Measurements from ENCODE around the gene PLCL2.

Gene PLCL2

GRCh38 chr3:16896820-16897219 lies 12.1 kb downstream of the PLCL2 start:
- Histone ChIP-seq H2AK5ac (ENCODE audit: low read length) (no peak overlapping the region), H3K79me2 (ENCODE audit: control insufficient read depth, insufficient read depth, low read length, poor library complexity) (no peaks in the 10 kb centered on the region)
- WGBS (ENCODE audit: extremely low coverage, insufficient coverage, insufficient read length) = no CpG with 5 or more reads among the region's 5 CpGs

GRCh38 chr3:16897254-16897926 lies 12.6 kb downstream of the PLCL2 start:
- H3K9me3 ChIP-seq (ENCODE audit: insufficient read depth, low read depth, low read length) = no peaks in the 10 kb centered on the region
- H3K4me1 ChIP-seq (ENCODE audit: control insufficient read depth in 1 of 2, insufficient read depth in 2 of 2, low read length in 2 of 2) = no peaks in the 10 kb centered on the region
- no peaks in the 10 kb centered on the region for H3K36me3 ChIP-seq (ENCODE audit: control insufficient read depth in 1 of 2, insufficient read depth in 2 of 2, low read length in 2 of 2)
- no peaks in the 10 kb centered on the region for H3K79me2 ChIP-seq (ENCODE audit: control insufficient read depth, insufficient read depth, low read length, poor library complexity)
- H2AK5ac ChIP-seq (ENCODE audit: low read length) = no peak overlapping the region
- H4K91ac ChIP-seq (ENCODE audit: low read depth, low read length) = no peak overlapping the region
- H3K79me1 ChIP-seq (ENCODE audit: low read length) = no peaks in the 10 kb centered on the region
- H2AFZ ChIP-seq (ENCODE audit: insufficient read depth, low read length, poor library complexity) = no peak overlapping the region
- H4K12ac ChIP-seq (ENCODE audit: low read depth, low read length) = no peak overlapping the region
- H2BK120ac ChIP-seq (ENCODE audit: insufficient read depth, low read length, poor library complexity) = no peak overlapping the region
- H4K8ac ChIP-seq (ENCODE audit: low read depth, low read length) = no peak overlapping the region
- no peak overlapping the region for H3K14ac ChIP-seq (ENCODE audit: low read length)
- H3K27ac ChIP-seq (ENCODE audit: low read depth, low read length) = no peak overlapping the region
- no peak overlapping the region for H3K4ac ChIP-seq (ENCODE audit: low read depth, low read length)
- no peak overlapping the region for H3K4me3 ChIP-seq (ENCODE audit: low read depth, low read length)
- no peak overlapping the region for H2BK12ac ChIP-seq (ENCODE audit: low read length)
- no peak overlapping the region for H3K4me2 ChIP-seq (ENCODE audit: low read length)
- no peak overlapping the region for H3K9ac ChIP-seq (ENCODE audit: low read length)
- H2BK5ac ChIP-seq (ENCODE audit: low read depth, low read length, poor library complexity) = no peak overlapping the region
- peak; percentile 48 to 63 for DNase-seq
- no peaks in the 10 kb centered on the region for H3K27me3 ChIP-seq (ENCODE audit: insufficient read depth, low read length)
- H3K23ac ChIP-seq (ENCODE audit: low read length) = no peak overlapping the region
- H3K18ac ChIP-seq (ENCODE audit: low read length) = no peak overlapping the region
- WGBS (ENCODE audit: extremely low coverage, insufficient coverage, insufficient read length) = no CpG with 5 or more reads among the region's 11 CpGs

More at GRCh38 chr3:16896820-16897219, 12.1 kb downstream of the PLCL2 start:
- Histone ChIP-seq H3K9me3 (ENCODE audit: insufficient read depth, low read depth, low read length) (no peaks in the 10 kb centered on the region), H3K4me1 (ENCODE audit: control insufficient read depth in 1 of 2, insufficient read depth in 2 of 2, low read length in 2 of 2) (no peaks in the 10 kb centered on the region), H3K27ac (ENCODE audit: low read depth, low read length) (no peak overlapping the region), H3K4ac (ENCODE audit: low read depth, low read length) (no peak overlapping the region), H4K12ac (ENCODE audit: low read depth, low read length) (no peak overlapping the region), H4K8ac (ENCODE audit: low read depth, low read length) (no peak overlapping the region), H2BK5ac (ENCODE audit: low read depth, low read length, poor library complexity) (no peak overlapping the region), H3K27me3 (ENCODE audit: insufficient read depth, low read length) (no peaks in the 10 kb centered on the region), H3K18ac (ENCODE audit: low read length) (no peak overlapping the region), H2BK12ac (ENCODE audit: low read length) (no peak overlapping the region), H2BK120ac (ENCODE audit: insufficient read depth, low read length, poor library complexity) (no peak overlapping the region), H3K79me1 (ENCODE audit: low read length) (no peaks in the 10 kb centered on the region), H3K9ac (ENCODE audit: low read length) (no peak overlapping the region), H3K14ac (ENCODE audit: low read length) (no peak overlapping the region), H3K36me3 (ENCODE audit: control insufficient read depth in 1 of 2, insufficient read depth in 2 of 2, low read length in 2 of 2) (no peaks in the 10 kb centered on the region), H3K4me2 (ENCODE audit: low read length) (no peak overlapping the region), H3K23ac (ENCODE audit: low read length) (no peak overlapping the region), H4K91ac (ENCODE audit: low read depth, low read length) (no peak overlapping the region), H3K4me3 (ENCODE audit: low read depth, low read length) (no peak overlapping the region), H2AFZ (ENCODE audit: insufficient read depth, low read length, poor library complexity) (no peak overlapping the region)
- no peak for DNase-seq

GRCh38 chr3:16898595-16899395 lies 14.0 kb downstream of the PLCL2 start:
- no peak overlapping the region for H2BK120ac ChIP-seq (ENCODE audit: insufficient read depth, low read length, poor library complexity)
- no peaks in the 10 kb centered on the region for H3K79me2 ChIP-seq (ENCODE audit: control insufficient read depth, insufficient read depth, low read length, poor library complexity)
- no peak overlapping the region for H2AFZ ChIP-seq (ENCODE audit: insufficient read depth, low read length, poor library complexity)

GRCh38 chr3:16899919-16900318 lies 15.2 kb downstream of the PLCL2 start:
- H3K36me3 ChIP-seq (ENCODE audit: control insufficient read depth in 1 of 2, insufficient read depth in 2 of 2, low read length in 2 of 2) = no peaks in the 10 kb centered on the region
- no peak overlapping the region for H2BK5ac ChIP-seq (ENCODE audit: low read depth, low read length, poor library complexity)
- H4K8ac ChIP-seq (ENCODE audit: low read depth, low read length) = no peak overlapping the region
- H4K12ac ChIP-seq (ENCODE audit: low read depth, low read length) = no peak overlapping the region
- no CpG with 5 or more reads among the region's 1 CpG for WGBS (ENCODE audit: extremely low coverage, insufficient coverage, insufficient read length)
- no peak overlapping the region for H3K23ac ChIP-seq (ENCODE audit: low read length)
- H3K9me3 ChIP-seq (ENCODE audit: insufficient read depth, low read depth, low read length) = no peaks in the 10 kb centered on the region
- no peak overlapping the region for H2BK12ac ChIP-seq (ENCODE audit: low read length)
- no peaks in the 10 kb centered on the region for H3K79me2 ChIP-seq (ENCODE audit: control insufficient read depth, insufficient read depth, low read length, poor library complexity)
- H3K4ac ChIP-seq (ENCODE audit: low read depth, low read length) = no peak overlapping the region
- no peaks in the 10 kb centered on the region for H3K27me3 ChIP-seq (ENCODE audit: insufficient read depth, low read length)
- H3K18ac ChIP-seq (ENCODE audit: low read length) = no peak overlapping the region
- H2AK5ac ChIP-seq (ENCODE audit: low read length) = no peak overlapping the region
- no peak overlapping the region for H3K9ac ChIP-seq (ENCODE audit: low read length)
- no peak overlapping the region for H2BK120ac ChIP-seq (ENCODE audit: insufficient read depth, low read length, poor library complexity)
- no peaks in the 10 kb centered on the region for H3K79me1 ChIP-seq (ENCODE audit: low read length)
- no peak overlapping the region for H3K4me3 ChIP-seq (ENCODE audit: low read depth, low read length)
- no peak overlapping the region for H4K91ac ChIP-seq (ENCODE audit: low read depth, low read length)
- H3K14ac ChIP-seq (ENCODE audit: low read length) = no peak overlapping the region
- DNase-seq = peak in 1 of 2 donors; percentile 67
- no peak overlapping the region for H3K27ac ChIP-seq (ENCODE audit: low read depth, low read length)
- H3K4me1 ChIP-seq (ENCODE audit: control insufficient read depth in 1 of 2, insufficient read depth in 2 of 2, low read length in 2 of 2) = no peaks in the 10 kb centered on the region
- H2AFZ ChIP-seq (ENCODE audit: insufficient read depth, low read length, poor library complexity) = no peak overlapping the region
- no peak overlapping the region for H3K4me2 ChIP-seq (ENCODE audit: low read length)

More at GRCh38 chr3:16898595-16899395, 14.0 kb downstream of the PLCL2 start:
- H2AK5ac ChIP-seq (ENCODE audit: low read length) = no peak overlapping the region
- H3K9ac ChIP-seq (ENCODE audit: low read length) = no peak overlapping the region
- H3K23ac ChIP-seq (ENCODE audit: low read length) = no peak overlapping the region
- no peaks in the 10 kb centered on the region for H3K36me3 ChIP-seq (ENCODE audit: control insufficient read depth in 1 of 2, insufficient read depth in 2 of 2, low read length in 2 of 2)
- H4K8ac ChIP-seq (ENCODE audit: low read depth, low read length) = no peak overlapping the region
- no peak overlapping the region for H3K14ac ChIP-seq (ENCODE audit: low read length)
- peak overlapping the region; percentile 25 for H3K4me2 ChIP-seq (ENCODE audit: low read length)
- H2BK5ac ChIP-seq (ENCODE audit: low read depth, low read length, poor library complexity) = no peak overlapping the region
- no peak overlapping the region for H3K27ac ChIP-seq (ENCODE audit: low read depth, low read length)
- H3K4me3 ChIP-seq (ENCODE audit: low read depth, low read length) = no peak overlapping the region
- no peaks in the 10 kb centered on the region for H3K4me1 ChIP-seq (ENCODE audit: control insufficient read depth in 1 of 2, insufficient read depth in 2 of 2, low read length in 2 of 2)
- H4K91ac ChIP-seq (ENCODE audit: low read depth, low read length) = no peak overlapping the region
- H3K9me3 ChIP-seq (ENCODE audit: insufficient read depth, low read depth, low read length) = no peaks in the 10 kb centered on the region
- DNase-seq = no peak
- no peaks in the 10 kb centered on the region for H3K27me3 ChIP-seq (ENCODE audit: insufficient read depth, low read length)
- no peak overlapping the region for H2BK12ac ChIP-seq (ENCODE audit: low read length)
- H3K79me1 ChIP-seq (ENCODE audit: low read length) = no peaks in the 10 kb centered on the region
- H3K18ac ChIP-seq (ENCODE audit: low read length) = no peak overlapping the region
- WGBS (ENCODE audit: extremely low coverage, insufficient coverage, insufficient read length) = no CpG with 5 or more reads among the region's 7 CpGs
- H4K12ac ChIP-seq (ENCODE audit: low read depth, low read length) = no peak overlapping the region
- H3K4ac ChIP-seq (ENCODE audit: low read depth, low read length) = no peak overlapping the region
